HG03571 (cell line): ENCODE data around the gene MBD5.

ENCODE experiments used
- ATAC-seq: cut with Tn5 transposase; IDR thresholded peaks from one replicate; pipeline ENCODE4 v1.9.1; 2021; ENCODE audit not compliant: unreplicated experiment

The MBD5 gene

GRCh38 chr2:148515120-148515519 lies 494.2 kb downstream of the MBD5 start:
- ATAC-seq = no peak

GRCh38 chr2:148515976-148516375 lies 495.1 kb downstream of the MBD5 start:
- no peak for ATAC-seq

GRCh38 chr2:148517296-148517695 lies 496.4 kb downstream of the MBD5 start:
- ATAC-seq = no peak

GRCh38 chr2:148517822-148518221 lies 496.9 kb downstream of the MBD5 start:
- no peak for ATAC-seq

- no peak for ATAC-seq
These were observed 498.1 kb downstream of the MBD5 start for GRCh38 chr2:148519013-148519412.

- no peak for ATAC-seq
These were observed 500.3 kb downstream of the MBD5 start for GRCh38 chr2:148521181-148521580.

- no peak for ATAC-seq
These were observed 502.4 kb downstream of the MBD5 start for GRCh38 chr2:148523315-148523714.

- ATAC-seq = no peak
These were observed 503.6 kb downstream of the MBD5 start for GRCh38 chr2:148524519-148524919.

- no peak for ATAC-seq
These were observed 504.2 kb downstream of the MBD5 start for GRCh38 chr2:148525130-148525529.

GRCh38 chr2:148526509-148527346 lies 505.8 kb downstream of the MBD5 start:
- ATAC-seq = no peak

GRCh38 chr2:148527488-148528340 lies 506.8 kb downstream of the MBD5 start:
- ATAC-seq = no peak

GRCh38 chr2:148528356-148529064 lies 507.6 kb downstream of the MBD5 start:
- ATAC-seq = no peak

- ATAC-seq = no peak
These were observed 508.9 kb downstream of the MBD5 start for GRCh38 chr2:148529745-148530144.

- no peak for ATAC-seq
These were observed 509.5 kb downstream of the MBD5 start for GRCh38 chr2:148530350-148530749.

GRCh38 chr2:148531235-148531634 lies 510.3 kb downstream of the MBD5 start:
- no peak for ATAC-seq

GRCh38 chr2:148531669-148532428 lies 511.0 kb downstream of the MBD5 start:
- ATAC-seq = no peak

- no peak for ATAC-seq
These were observed 512.1 kb downstream of the MBD5 start for GRCh38 chr2:148533004-148533403.

- no peak for ATAC-seq
These were observed 512.8 kb downstream of the MBD5 start for GRCh38 chr2:148533685-148534084.

- no peak for ATAC-seq
These were observed 513.7 kb downstream of the MBD5 start for GRCh38 chr2:148534416-148535204.

- no peak for ATAC-seq
These were observed 517.5 kb downstream of the MBD5 start for GRCh38 chr2:148538375-148538774.
